HL-60 (cell line): ENCODE results near the gene SEC24B.

ENCODE experiments used
- DNase-seq, 2 experiments: peaks; one replicate each; pipeline ENCODE4 v3.0.0-alpha.2; 2010 to 2020; ENCODE audit warnings: low read depth in 1 of 2, low spot score in 1 of 2
- H3K27ac ChIP-seq: fragments of 250-450 bp; sonication (Bioruptor Pico); replicated peaks from 2 replicates; pipeline ENCODE4 v1.5.1; 2020; ENCODE audit warnings: mild to moderate bottlenecking, moderate library complexity
- H3K27me3 ChIP-seq: fragments of 250-450 bp; sonication (Bioruptor Pico); 2 replicates; pipeline ENCODE4 v1.5.1; 2021; ENCODE audit warnings: mild to moderate bottlenecking, moderate library complexity; ENCODE audit not compliant: insufficient read depth, poor library complexity, severe bottlenecking
- H3K4me3 ChIP-seq: replicated peaks from 2 replicates; pipeline ENCODE4 v1.5.1; 2011; ENCODE audit warnings: mild to moderate bottlenecking, control low read depth, low read length; ENCODE audit not compliant: insufficient read depth
- GABPA ChIP-seq: IDR thresholded peaks from 2 replicates; pipeline ENCODE4 v1.6.1; 2012; ENCODE audit warnings: low read depth
- POLR2AphosphoS5 ChIP-seq: IDR thresholded peaks from 2 replicates; pipeline ENCODE4 v1.6.1; 2012; ENCODE audit warnings: low read depth
- SPI1 ChIP-seq: IDR thresholded peaks from 2 replicates; pipeline ENCODE4 v1.6.1; 2012; ENCODE audit warnings: low read depth, mild to moderate bottlenecking, borderline replicate concordance
- TF ChIP-seq, protein P1 (sequence below): IDR thresholded peaks from 2 replicates; pipeline ENCODE4 v1.6.1; 2012; ENCODE audit warnings: low read depth; ENCODE audit not compliant: insufficient replicate concordance
- TF ChIP-seq, protein P2 (sequence below): IDR thresholded peaks from one replicate; pipeline ENCODE4 v1.5.1; 2011; ENCODE audit warnings: low read length, control low read depth, inconsistent platforms; ENCODE audit not compliant: insufficient read depth

SEC24B gene

DNA sequence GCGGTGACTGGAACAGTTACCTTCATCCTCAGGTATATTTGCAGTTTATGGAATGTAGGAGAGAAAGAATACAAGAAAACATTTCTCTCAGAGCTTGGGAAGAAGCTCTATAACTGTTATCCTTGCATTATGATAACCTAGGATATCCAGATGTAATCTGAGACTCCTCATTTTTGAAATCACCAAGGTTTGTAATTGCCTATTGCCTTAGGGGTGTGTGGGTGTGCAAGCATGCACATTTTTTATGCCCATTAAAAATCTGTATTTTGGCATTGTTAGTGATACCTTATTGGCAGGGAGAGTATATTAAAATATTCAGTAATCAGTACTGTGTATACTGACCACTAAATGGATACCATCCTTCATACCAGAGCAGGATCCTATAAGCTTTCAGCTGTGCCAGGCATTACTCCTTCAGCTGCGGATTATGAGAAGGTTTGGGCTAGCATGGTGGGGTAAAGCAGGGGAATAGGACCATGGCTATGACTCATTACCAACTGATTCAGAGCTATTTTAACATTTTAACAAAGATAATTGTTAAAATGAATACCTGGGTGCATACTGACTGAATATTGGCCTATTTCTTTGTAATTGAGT is 8.3 kb downstream of the SEC24B start:
- H3K27ac ChIP-seq = no peak overlapping the region
- H3K4me3 ChIP-seq = no peak overlapping the region
- TF ChIP-seq, protein P1, sequence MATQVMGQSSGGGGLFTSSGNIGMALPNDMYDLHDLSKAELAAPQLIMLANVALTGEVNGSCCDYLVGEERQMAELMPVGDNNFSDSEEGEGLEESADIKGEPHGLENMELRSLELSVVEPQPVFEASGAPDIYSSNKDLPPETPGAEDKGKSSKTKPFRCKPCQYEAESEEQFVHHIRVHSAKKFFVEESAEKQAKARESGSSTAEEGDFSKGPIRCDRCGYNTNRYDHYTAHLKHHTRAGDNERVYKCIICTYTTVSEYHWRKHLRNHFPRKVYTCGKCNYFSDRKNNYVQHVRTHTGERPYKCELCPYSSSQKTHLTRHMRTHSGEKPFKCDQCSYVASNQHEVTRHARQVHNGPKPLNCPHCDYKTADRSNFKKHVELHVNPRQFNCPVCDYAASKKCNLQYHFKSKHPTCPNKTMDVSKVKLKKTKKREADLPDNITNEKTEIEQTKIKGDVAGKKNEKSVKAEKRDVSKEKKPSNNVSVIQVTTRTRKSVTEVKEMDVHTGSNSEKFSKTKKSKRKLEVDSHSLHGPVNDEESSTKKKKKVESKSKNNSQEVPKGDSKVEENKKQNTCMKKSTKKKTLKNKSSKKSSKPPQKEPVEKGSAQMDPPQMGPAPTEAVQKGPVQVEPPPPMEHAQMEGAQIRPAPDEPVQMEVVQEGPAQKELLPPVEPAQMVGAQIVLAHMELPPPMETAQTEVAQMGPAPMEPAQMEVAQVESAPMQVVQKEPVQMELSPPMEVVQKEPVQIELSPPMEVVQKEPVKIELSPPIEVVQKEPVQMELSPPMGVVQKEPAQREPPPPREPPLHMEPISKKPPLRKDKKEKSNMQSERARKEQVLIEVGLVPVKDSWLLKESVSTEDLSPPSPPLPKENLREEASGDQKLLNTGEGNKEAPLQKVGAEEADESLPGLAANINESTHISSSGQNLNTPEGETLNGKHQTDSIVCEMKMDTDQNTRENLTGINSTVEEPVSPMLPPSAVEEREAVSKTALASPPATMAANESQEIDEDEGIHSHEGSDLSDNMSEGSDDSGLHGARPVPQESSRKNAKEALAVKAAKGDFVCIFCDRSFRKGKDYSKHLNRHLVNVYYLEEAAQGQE = no peak
- TF ChIP-seq, protein P2, sequence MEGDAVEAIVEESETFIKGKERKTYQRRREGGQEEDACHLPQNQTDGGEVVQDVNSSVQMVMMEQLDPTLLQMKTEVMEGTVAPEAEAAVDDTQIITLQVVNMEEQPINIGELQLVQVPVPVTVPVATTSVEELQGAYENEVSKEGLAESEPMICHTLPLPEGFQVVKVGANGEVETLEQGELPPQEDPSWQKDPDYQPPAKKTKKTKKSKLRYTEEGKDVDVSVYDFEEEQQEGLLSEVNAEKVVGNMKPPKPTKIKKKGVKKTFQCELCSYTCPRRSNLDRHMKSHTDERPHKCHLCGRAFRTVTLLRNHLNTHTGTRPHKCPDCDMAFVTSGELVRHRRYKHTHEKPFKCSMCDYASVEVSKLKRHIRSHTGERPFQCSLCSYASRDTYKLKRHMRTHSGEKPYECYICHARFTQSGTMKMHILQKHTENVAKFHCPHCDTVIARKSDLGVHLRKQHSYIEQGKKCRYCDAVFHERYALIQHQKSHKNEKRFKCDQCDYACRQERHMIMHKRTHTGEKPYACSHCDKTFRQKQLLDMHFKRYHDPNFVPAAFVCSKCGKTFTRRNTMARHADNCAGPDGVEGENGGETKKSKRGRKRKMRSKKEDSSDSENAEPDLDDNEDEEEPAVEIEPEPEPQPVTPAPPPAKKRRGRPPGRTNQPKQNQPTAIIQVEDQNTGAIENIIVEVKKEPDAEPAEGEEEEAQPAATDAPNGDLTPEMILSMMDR = no peak
- TF ChIP-seq GABPA = no peak
- no peak for TF ChIP-seq SPI1
- no peak for TF ChIP-seq POLR2AphosphoS5
- H3K27me3 ChIP-seq = no peaks in the 10 kb centered on the region
- no peak for DNase-seq

DNA sequence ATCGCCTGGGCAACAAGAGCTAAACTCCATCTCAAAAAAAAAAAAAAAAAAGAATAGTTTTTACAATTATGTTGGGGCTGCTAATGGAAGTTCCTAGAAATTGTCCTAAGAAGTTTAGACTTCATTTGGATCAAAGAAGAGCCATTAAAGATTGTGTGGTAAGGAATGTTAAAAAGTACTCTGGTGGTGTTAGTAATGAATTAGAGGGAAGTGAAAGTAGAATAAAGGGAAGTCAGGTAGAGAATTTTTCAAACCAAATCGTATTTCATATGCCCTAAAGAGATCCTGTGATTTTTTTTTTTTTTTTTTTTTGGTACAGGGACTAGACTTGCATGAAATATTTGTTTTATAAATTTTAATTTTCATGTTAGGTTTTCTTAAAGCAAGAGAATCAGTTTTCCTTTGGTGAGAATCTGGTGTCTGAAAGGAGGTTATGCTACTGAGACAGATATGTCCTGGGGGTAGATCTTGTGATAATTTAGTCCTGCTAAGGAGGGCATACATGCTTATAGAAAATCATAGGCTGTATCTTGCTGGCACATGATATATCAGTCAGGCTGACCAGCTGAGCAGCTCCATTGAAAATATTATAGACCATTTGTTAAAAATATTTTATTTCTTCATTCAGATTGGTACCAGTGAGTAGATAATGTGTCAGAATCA is 10.7 kb downstream of the SEC24B start:
- no peak for DNase-seq
- no peaks in the 10 kb centered on the region for H3K27me3 ChIP-seq
- TF ChIP-seq SPI1 = peak; percentile 60; the same call in 1 of the 2 replicates
- no peak for TF ChIP-seq GABPA
- TF ChIP-seq, protein P1 = no peak
- TF ChIP-seq, protein P2 = no peak
- no peak for TF ChIP-seq POLR2AphosphoS5
- H3K4me3 ChIP-seq = no peak overlapping the region
- H3K27ac ChIP-seq = no peak overlapping the region

DNA sequence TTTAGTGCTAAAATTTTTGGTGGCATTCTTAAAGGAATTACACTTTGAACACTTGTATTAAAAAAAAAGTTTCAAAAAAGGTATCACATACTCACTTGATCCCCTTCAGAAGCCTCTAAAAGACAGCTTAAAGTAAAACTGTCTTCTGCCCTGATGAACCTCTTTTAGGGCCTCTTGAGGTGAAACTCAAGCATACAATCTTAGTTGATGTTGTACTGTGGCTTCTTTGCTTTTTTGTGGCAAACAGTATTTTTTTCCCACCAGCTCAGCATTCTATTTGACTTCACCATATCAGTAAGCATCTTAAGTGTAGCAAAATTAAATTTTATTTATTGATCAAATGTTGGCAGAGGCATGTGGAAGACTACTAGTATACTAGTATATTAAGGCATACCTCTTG is 13.7 kb downstream of the SEC24B start:
- Histone ChIP-seq H3K27ac (no peak overlapping the region), H3K27me3 (no peaks in the 10 kb centered on the region), H3K4me3 (no peak overlapping the region)
- DNase-seq = no peak
- TF ChIP-seq SPI1 (no peak), POLR2AphosphoS5 (no peak), GABPA (no peak)
- TF ChIP-seq, protein P1 = no peak
- TF ChIP-seq, protein P2 = no peak
